ENCODE results near the gene KCNQ1.

DNA sequence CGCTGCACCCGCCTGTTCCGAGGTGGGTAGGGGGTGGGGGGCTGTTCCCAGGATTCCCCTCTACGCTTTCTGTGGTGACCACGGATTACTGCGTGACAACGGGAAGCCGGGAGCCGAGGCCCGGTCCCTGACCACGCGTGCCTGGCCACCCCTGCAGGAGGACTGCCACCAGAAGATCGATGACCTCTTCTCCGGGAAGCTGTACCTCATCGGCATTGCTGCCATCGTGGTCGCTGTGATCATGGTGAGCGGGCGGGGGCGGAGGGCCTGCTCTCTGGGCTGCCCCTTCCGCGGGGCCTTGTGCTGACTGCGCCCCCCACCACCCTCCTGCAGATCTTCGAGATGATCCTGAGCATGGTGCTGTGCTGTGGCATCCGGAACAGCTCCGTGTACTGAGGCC, 48.3 kb upstream of the KCNQ1 start:
- TF ChIP-seq CTCF (IDR thresholded peaks at IDR 0.05) (no peak), POLR2A (IDR thresholded peaks at IDR 0.05) (no peak)

Data from adrenal gland (tissue), 5 donors.